WI38 (cell line): Measurements from ENCODE around the gene ARHGEF17.

Source experiments
- H3K4me3 ChIP-seq: 2 replicates; pipeline ENCODE4 v1.5.1; 2011; ENCODE audit warnings: low read depth, mild to moderate bottlenecking, control low read depth, low read length
- TF ChIP-seq, protein P1 (sequence below): IDR thresholded peaks from 2 replicates; pipeline ENCODE4 v1.5.1; 2012; ENCODE audit warnings: low read depth, mild to moderate bottlenecking, control low read depth, low read length

The ARHGEF17 gene

DNA sequence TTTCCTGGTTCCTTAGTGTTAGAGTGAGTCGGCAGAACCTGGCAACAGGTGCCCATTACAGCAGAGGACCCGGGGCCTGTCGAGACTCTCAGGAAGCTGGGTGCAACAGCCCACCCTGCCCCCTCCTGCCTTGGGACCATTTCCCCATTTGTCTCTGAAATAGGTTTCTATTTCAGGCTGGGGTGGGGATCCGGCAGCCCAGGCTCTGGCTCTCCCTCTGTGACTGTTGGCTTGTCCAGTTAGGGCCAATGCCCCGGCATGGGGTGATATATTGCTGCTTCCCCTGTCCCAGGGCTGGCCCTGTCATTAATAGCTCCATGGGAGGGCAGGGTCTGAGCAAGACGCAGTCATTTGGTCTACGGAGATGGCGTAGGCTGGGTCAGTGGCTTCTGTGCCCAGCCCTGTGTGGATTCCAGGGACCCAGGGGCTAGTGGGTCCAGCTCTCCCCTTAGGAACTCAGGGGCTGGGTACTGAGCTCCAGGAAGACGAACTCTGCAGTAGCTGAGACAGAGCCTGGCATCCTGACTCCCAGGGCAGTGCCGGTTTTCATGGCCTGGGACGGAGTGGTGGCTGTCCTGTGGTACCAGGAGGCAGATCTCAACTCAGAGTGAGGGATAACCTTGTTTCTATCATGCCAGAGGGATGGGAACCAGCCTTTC lies 33.2 kb upstream of the ARHGEF17 start:
- TF ChIP-seq, protein P1, sequence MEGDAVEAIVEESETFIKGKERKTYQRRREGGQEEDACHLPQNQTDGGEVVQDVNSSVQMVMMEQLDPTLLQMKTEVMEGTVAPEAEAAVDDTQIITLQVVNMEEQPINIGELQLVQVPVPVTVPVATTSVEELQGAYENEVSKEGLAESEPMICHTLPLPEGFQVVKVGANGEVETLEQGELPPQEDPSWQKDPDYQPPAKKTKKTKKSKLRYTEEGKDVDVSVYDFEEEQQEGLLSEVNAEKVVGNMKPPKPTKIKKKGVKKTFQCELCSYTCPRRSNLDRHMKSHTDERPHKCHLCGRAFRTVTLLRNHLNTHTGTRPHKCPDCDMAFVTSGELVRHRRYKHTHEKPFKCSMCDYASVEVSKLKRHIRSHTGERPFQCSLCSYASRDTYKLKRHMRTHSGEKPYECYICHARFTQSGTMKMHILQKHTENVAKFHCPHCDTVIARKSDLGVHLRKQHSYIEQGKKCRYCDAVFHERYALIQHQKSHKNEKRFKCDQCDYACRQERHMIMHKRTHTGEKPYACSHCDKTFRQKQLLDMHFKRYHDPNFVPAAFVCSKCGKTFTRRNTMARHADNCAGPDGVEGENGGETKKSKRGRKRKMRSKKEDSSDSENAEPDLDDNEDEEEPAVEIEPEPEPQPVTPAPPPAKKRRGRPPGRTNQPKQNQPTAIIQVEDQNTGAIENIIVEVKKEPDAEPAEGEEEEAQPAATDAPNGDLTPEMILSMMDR: no peak
- no peak overlapping the region for H3K4me3 ChIP-seq

DNA sequence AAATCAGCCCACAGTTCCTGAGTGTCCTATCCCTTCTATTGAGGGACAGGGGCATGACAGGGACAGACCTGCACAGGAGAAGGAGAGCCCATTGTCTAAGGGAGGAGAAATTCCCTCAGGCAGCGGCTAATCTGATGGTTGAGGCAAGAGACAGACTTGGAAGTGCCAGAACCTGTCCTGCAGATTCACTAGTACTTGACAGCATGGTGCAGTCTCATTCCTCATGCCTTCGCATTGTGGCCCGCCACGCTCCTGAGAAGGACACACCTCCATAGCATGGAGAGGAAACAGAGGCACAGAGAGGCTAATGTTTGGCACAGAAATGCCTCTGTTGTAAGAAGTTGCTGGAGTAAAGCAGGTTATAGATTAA lies 32.7 kb upstream of the ARHGEF17 start:
- TF ChIP-seq, protein P1: no peak
- no peak overlapping the region for H3K4me3 ChIP-seq

- TF ChIP-seq, protein P1: no peak
- H3K4me3 ChIP-seq: no peak overlapping the region
Observed at GRCh38 chr11:73277467-73277866, 30.6 kb upstream of the ARHGEF17 start.

DNA sequence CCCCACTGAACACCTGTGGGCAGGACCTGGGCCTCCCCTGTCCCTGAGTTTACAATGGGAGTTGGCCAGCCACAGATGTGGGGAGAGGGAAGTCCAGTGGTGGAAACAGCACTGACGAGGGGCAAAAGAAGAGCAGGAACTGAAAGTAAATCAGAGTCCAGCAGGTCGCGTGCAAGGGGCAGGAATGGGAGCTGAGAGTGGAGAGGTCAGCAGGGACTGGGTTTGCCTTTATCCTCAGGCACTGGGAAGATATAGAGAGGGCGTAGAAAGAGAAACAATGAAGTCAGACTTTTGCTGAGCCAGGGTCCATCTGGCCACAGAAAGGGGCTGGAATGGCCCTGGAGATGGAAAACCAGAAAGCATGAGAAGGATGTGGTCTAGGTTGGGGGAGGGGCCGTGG lies 27.4 kb upstream of the ARHGEF17 start:
- H3K4me3 ChIP-seq: no peak overlapping the region
- TF ChIP-seq, protein P1: no peak

- TF ChIP-seq, protein P1: no peak
- no peak overlapping the region for H3K4me3 ChIP-seq
Observed at GRCh38 chr11:73281201-73281741, 26.8 kb upstream of the ARHGEF17 start.

GRCh38 chr11:73281796-73282660 lies 26.0 kb upstream of the ARHGEF17 start:
- no peak overlapping the region for H3K4me3 ChIP-seq
- TF ChIP-seq, protein P1: no peak

DNA sequence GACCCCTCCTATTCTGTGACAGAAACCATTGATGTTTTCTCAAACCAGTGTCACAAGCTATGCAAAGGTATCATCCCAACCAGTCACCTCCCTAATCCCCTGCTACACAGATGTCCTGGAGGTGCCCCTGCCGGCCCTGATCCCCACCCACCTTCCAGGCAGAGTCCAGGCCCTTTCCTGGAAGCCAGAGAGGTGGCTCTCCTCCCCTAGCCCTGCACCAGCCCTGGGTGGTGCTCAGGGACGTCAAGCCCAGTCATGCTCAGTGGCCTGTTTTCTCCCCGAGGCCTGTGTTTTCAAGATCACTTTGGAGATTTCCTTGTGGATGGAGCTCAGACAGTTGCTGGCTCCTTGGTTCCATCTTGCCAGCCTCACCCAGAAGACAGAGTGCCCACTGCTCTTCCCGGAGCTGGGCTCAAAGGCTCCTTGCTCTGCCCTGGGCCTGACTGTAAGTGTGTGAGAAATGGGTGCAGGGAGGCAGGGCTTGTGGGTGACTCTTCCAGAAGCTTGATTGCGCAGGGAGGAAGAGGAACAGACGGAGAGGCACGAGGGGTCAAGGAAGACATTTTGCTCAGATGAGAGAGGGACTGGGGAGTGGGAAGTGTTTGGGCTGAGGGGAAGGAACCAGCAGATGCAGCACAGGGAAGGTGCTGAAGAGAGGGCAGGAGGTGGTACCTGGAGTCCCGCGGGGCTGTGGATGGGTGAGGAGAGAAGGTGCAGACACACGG lies 24.6 kb upstream of the ARHGEF17 start:
- H3K4me3 ChIP-seq: no peak overlapping the region
- TF ChIP-seq, protein P1: no peak
